AG10803 (cell line): ENCODE results near the gene NRARP.

Experiments
- DNase-seq: peaks from one replicate; pipeline ENCODE4 v3.0.0; 2010; ENCODE audit warnings: low read depth
- H3K4me3 ChIP-seq: 2 replicates; pipeline ENCODE4 v1.5.1; 2011; ENCODE audit warnings: mild to moderate bottlenecking, low read length, control low read depth
- CTCF ChIP-seq: conservative IDR thresholded peaks from 2 replicates; pipeline ENCODE4 v1.5.1; 2011; ENCODE audit warnings: mild to moderate bottlenecking, low read length, control low read depth, inconsistent platforms

Gene NRARP

GRCh38 chr9:137268538-137269201 is 33.4 kb downstream of the NRARP start:
- TF ChIP-seq CTCF: no peak
- no peak for DNase-seq
- no peak overlapping the region for H3K4me3 ChIP-seq

- DNase-seq: no peak
- no peak for TF ChIP-seq CTCF
- no peak overlapping the region for H3K4me3 ChIP-seq
These were observed 34.1 kb downstream of the NRARP start for GRCh38 chr9:137267933-137268355.

GRCh38 chr9:137266585-137267453 is 35.3 kb downstream of the NRARP start:
- no peak for DNase-seq
- no peak overlapping the region for H3K4me3 ChIP-seq
- no peak for TF ChIP-seq CTCF

GRCh38 chr9:137266162-137266527 is 35.9 kb downstream of the NRARP start:
- no peak overlapping the region for H3K4me3 ChIP-seq
- DNase-seq: no peak
- no peak for TF ChIP-seq CTCF

- no peak overlapping the region for H3K4me3 ChIP-seq
- TF ChIP-seq CTCF: no peak
- DNase-seq: no peak
These were observed 36.4 kb downstream of the NRARP start for GRCh38 chr9:137265496-137266161.

GRCh38 chr9:137264067-137264466 is 38.0 kb downstream of the NRARP start:
- no peak for DNase-seq
- no peak overlapping the region for H3K4me3 ChIP-seq
- TF ChIP-seq CTCF: no peak
